Astrocyte (in vitro differentiated cells and primary cell): ENCODE measurements around the gene CROCC2. TPM values are rescaled to one million over a fixed set of nuclear protein-coding genes. Genes with fewer than 3 reads are reported as not detected.

ENCODE experiments used
- DNase-seq: peaks from one replicate; pipeline ENCODE4 v3.0.0-alpha.2; 2010; ENCODE audit warnings: low read depth
- FAIRE-seq: peaks from 2 replicates; lab custom pipeline; 2011; peaks lifted over from hg19 to GRCh38; lab: Jason Lieb, UNC
- H2AFZ ChIP-seq: 2 replicates; pipeline ENCODE4 v1.6.0; 2012; ENCODE audit warnings: low read depth, low read length, inconsistent platforms
- H3K27ac ChIP-seq: 2 replicates; pipeline ENCODE4 v1.5.1; 2011; ENCODE audit warnings: low read depth, low read length, inconsistent platforms
- H3K27me3 ChIP-seq: 2 replicates; pipeline ENCODE4 v1.6.0; 2011; ENCODE audit warnings: low read length, inconsistent platforms; ENCODE audit not compliant: insufficient read depth
- H3K36me3 ChIP-seq: 2 replicates; pipeline ENCODE4 v1.5.1; 2011; ENCODE audit warnings: low read length, inconsistent platforms; ENCODE audit not compliant: insufficient read depth
- H3K4me1 ChIP-seq: 2 replicates; pipeline ENCODE4 v1.5.1; 2011; ENCODE audit warnings: low read length, inconsistent platforms; ENCODE audit not compliant: insufficient read depth
- H3K4me2 ChIP-seq: 2 replicates; pipeline ENCODE4 v1.6.0; 2012; ENCODE audit warnings: low read length, inconsistent platforms
- H3K4me3 ChIP-seq: 2 replicates; pipeline ENCODE4 v1.5.1; 2011; ENCODE audit warnings: low read depth, mild to moderate bottlenecking, low read length, inconsistent platforms; ENCODE audit not compliant: insufficient read depth
- H3K79me2 ChIP-seq: 2 replicates; pipeline ENCODE4 v1.6.0; 2012; ENCODE audit warnings: mild to moderate bottlenecking, low read length, inconsistent platforms; ENCODE audit not compliant: insufficient read depth
- H3K9ac ChIP-seq: 2 replicates; pipeline ENCODE4 v1.6.0; 2012; ENCODE audit warnings: mild to moderate bottlenecking, low read length, inconsistent platforms
- H3K9me3 ChIP-seq: 2 replicates; pipeline ENCODE4 v1.5.1; 2012; ENCODE audit warnings: low read depth, mild to moderate bottlenecking, low read length, inconsistent platforms; ENCODE audit not compliant: insufficient read depth
- H4K20me1 ChIP-seq: 2 replicates; pipeline ENCODE4 v1.6.0; 2012; ENCODE audit warnings: low read length, inconsistent platforms; ENCODE audit not compliant: insufficient read depth
- H3K27ac Mint-ChIP-seq: one replicate; pipeline ENCODE4 v1.8.0; 2021; ENCODE audit warnings: mild to moderate bottlenecking, mixed read lengths; ENCODE audit not compliant: unreplicated experiment
- H3K27me3 Mint-ChIP-seq: one replicate; pipeline ENCODE4 v1.8.0; 2021; ENCODE audit warnings: low read depth, mixed read lengths; ENCODE audit not compliant: unreplicated experiment
- H3K36me3 Mint-ChIP-seq: one replicate; pipeline ENCODE4 v1.8.0; 2021; ENCODE audit warnings: low read depth, mixed read lengths; ENCODE audit not compliant: unreplicated experiment
- H3K4me1 Mint-ChIP-seq: one replicate; pipeline ENCODE4 v1.8.0; 2021; ENCODE audit warnings: low read depth, mixed read lengths; ENCODE audit not compliant: unreplicated experiment
- H3K4me3 Mint-ChIP-seq: one replicate; pipeline ENCODE4 v1.8.0; 2021; ENCODE audit warnings: mild to moderate bottlenecking, moderate library complexity, mixed read lengths; ENCODE audit not compliant: unreplicated experiment
- H3K9me3 Mint-ChIP-seq: one replicate; pipeline ENCODE4 v1.8.0; 2021; ENCODE audit warnings: mild to moderate bottlenecking, mixed read lengths; ENCODE audit not compliant: unreplicated experiment
- CTCF ChIP-seq: IDR thresholded peaks from 2 replicates; pipeline ENCODE4 v1.5.1; 2011; ENCODE audit warnings: low read depth, mild to moderate bottlenecking, inconsistent platforms, low read length, moderate library complexity; ENCODE audit not compliant: insufficient read depth
- EZH2 ChIP-seq: IDR thresholded peaks from 2 replicates; pipeline ENCODE4 v1.6.1; 2012; ENCODE audit warnings: mild to moderate bottlenecking, low read length, inconsistent platforms; ENCODE audit not compliant: insufficient read depth
- total RNA-seq: library from RNA; stranded (reverse); gene quantifications from 2 replicates; pipeline ENCODE4 v1.2.1, GENCODE V29; 2021

The CROCC2 gene
- total RNA-seq, 1 donor from 2014 or later = not detected

- DNase-seq (no peak), FAIRE-seq (no peak)
- H3K4me2 ChIP-seq = no peak overlapping the region
- no peaks in the 10 kb centered on the region for H3K9me3 ChIP-seq
- H3K79me2 ChIP-seq = no peaks in the 10 kb centered on the region
- H3K27ac ChIP-seq = no peak overlapping the region
- TF ChIP-seq EZH2 (no peak), CTCF (no peak)
- H3K27me3 Mint-ChIP-seq = peaks cover 12% of the 10 kb centered on the region
- H3K36me3 Mint-ChIP-seq = no peaks in the 10 kb centered on the region
- H3K27me3 ChIP-seq = no peaks in the 10 kb centered on the region
- H3K36me3 ChIP-seq = no peaks in the 10 kb centered on the region
- H2AFZ ChIP-seq = no peak overlapping the region
- H3K4me1 ChIP-seq = no peaks in the 10 kb centered on the region
- no peak overlapping the region for H3K4me3 ChIP-seq
- no peaks in the 10 kb centered on the region for H3K9me3 Mint-ChIP-seq
- no peak overlapping the region for H3K4me3 Mint-ChIP-seq
- peaks cover 4% of the 10 kb centered on the region for H3K4me1 Mint-ChIP-seq
- no peak overlapping the region for H3K27ac Mint-ChIP-seq
- H4K20me1 ChIP-seq = no peaks in the 10 kb centered on the region
- no peak overlapping the region for H3K9ac ChIP-seq
Measured at GRCh38 chr2:240886023-240886565, 20.0 kb upstream of the CROCC2 start.

GRCh38 chr2:240886678-240887609 is 19.2 kb upstream of the CROCC2 start:
- H3K9me3 Mint-ChIP-seq = no peaks in the 10 kb centered on the region
- H3K27me3 Mint-ChIP-seq = peaks cover 16% of the 10 kb centered on the region
- no peaks in the 10 kb centered on the region for H3K36me3 Mint-ChIP-seq
- Histone ChIP-seq H3K27ac (no peak overlapping the region), H3K4me1 (no peaks in the 10 kb centered on the region), H3K4me3 (no peak overlapping the region), H3K9me3 (no peaks in the 10 kb centered on the region), H2AFZ (no peak overlapping the region), H3K9ac (no peak overlapping the region), H4K20me1 (no peaks in the 10 kb centered on the region), H3K36me3 (no peaks in the 10 kb centered on the region), H3K27me3 (no peaks in the 10 kb centered on the region), H3K4me2 (no peak overlapping the region), H3K79me2 (no peaks in the 10 kb centered on the region)
- no peak overlapping the region for H3K4me3 Mint-ChIP-seq
- FAIRE-seq (no peak), DNase-seq (no peak)
- H3K4me1 Mint-ChIP-seq = peaks cover 4% of the 10 kb centered on the region
- H3K27ac Mint-ChIP-seq = no peak overlapping the region
- no peak for TF ChIP-seq EZH2
- no peak for TF ChIP-seq CTCF

- Histone ChIP-seq H3K27me3 (no peaks in the 10 kb centered on the region), H3K9ac (no peak overlapping the region), H4K20me1 (no peaks in the 10 kb centered on the region), H3K9me3 (no peaks in the 10 kb centered on the region), H2AFZ (no peak overlapping the region), H3K4me3 (no peak overlapping the region), H3K4me2 (no peak overlapping the region), H3K79me2 (no peaks in the 10 kb centered on the region), H3K4me1 (no peaks in the 10 kb centered on the region), H3K27ac (no peak overlapping the region), H3K36me3 (no peaks in the 10 kb centered on the region)
- H3K4me3 Mint-ChIP-seq = no peak overlapping the region
- H3K27me3 Mint-ChIP-seq = peaks cover 16% of the 10 kb centered on the region
- no peaks in the 10 kb centered on the region for H3K9me3 Mint-ChIP-seq
- peaks cover 4% of the 10 kb centered on the region for H3K4me1 Mint-ChIP-seq
- H3K27ac Mint-ChIP-seq = no peak overlapping the region
- no peaks in the 10 kb centered on the region for H3K36me3 Mint-ChIP-seq
- no peak for FAIRE-seq
- DNase-seq = no peak
- TF ChIP-seq EZH2 (no peak), CTCF (no peak)
Measured at GRCh38 chr2:240887631-240888030, 18.5 kb upstream of the CROCC2 start.
